Stimulated activated naive B cell treated with anti-CD40 and anti-IgM and Interleukin-4, amounts not matched to agents 10 μg/mL and 1 μg/mL and 100 μg/mL, for 72 hours (primary cell): ENCODE results near the gene NRXN3.
"Not testable (repeated sequence)": the region's sequence is repeated elsewhere in the genome, so short reads cannot be mapped to it uniquely, and the experiment has no call there.

ENCODE experiments used
- ATAC-seq, 2 donors: fragments of 150-1000 bp; cut with Tn5 transposase; replicated peaks; 2 replicates each; pipeline ENCODE4 v1.10.0; 2021; ENCODE audit warnings: moderate library complexity in 1 of 2
- DNase-seq: peaks from one replicate; pipeline ENCODE4 v3.0.0; 2021
- H3K27ac Mint-ChIP-seq: one replicate; pipeline ENCODE4 v1.8.0; 2022; ENCODE audit warnings: mild to moderate bottlenecking, mixed read lengths
- H3K27me3 Mint-ChIP-seq, 2 donors: one replicate each; pipeline ENCODE4 v1.8.0; 2022; ENCODE audit warnings: mixed read lengths in 2 of 2
- H3K36me3 Mint-ChIP-seq, 2 donors: one replicate each; pipeline ENCODE4 v1.8.0; 2022; ENCODE audit warnings: mixed read lengths in 2 of 2, mild to moderate bottlenecking in 1 of 2
- H3K4me1 Mint-ChIP-seq, 2 donors: one replicate each; pipeline ENCODE4 v1.8.0; 2022; ENCODE audit warnings: mixed read lengths in 2 of 2, mild to moderate bottlenecking in 1 of 2
- H3K4me3 Mint-ChIP-seq, 2 donors: one replicate each; pipeline ENCODE4 v1.8.0; 2022; ENCODE audit warnings: mild to moderate bottlenecking in 2 of 2, mixed read lengths in 2 of 2, moderate library complexity in 1 of 2
- H3K9me3 Mint-ChIP-seq, 2 donors: one replicate each; pipeline ENCODE4 v1.8.0; 2022; ENCODE audit warnings: mixed read lengths in 2 of 2, mild to moderate bottlenecking in 1 of 2

Gene NRXN3

GRCh38 chr14:78401866-78402265 lies 231.7 kb downstream of the NRXN3 start:
- Mint-ChIP-seq H3K4me3 (no peak overlapping the region), H3K27me3 (peaks cover 11 to 22% of the 10 kb centered on the region in 2 donors), H3K9me3 (no peaks in the 10 kb centered on the region), H3K27ac (no peak overlapping the region), H3K4me1 (peaks cover 0 to 8% of the 10 kb centered on the region in 2 donors), H3K36me3 (no peaks in the 10 kb centered on the region)
- ATAC-seq = no peak
- no peak for DNase-seq

- Mint-ChIP-seq H3K4me1 (peaks cover 0 to 8% of the 10 kb centered on the region in 2 donors), H3K27me3 (peaks cover 13 to 17% of the 10 kb centered on the region in 2 donors), H3K36me3 (no peaks in the 10 kb centered on the region), H3K9me3 (peaks cover 0 to 2% of the 10 kb centered on the region in 2 donors), H3K4me3 (no peak overlapping the region), H3K27ac (no peak overlapping the region)
- ATAC-seq (peak; percentile 50 to 87), DNase-seq (no peak)
These were observed 233.2 kb downstream of the NRXN3 start for GRCh38 chr14:78403278-78403815.

- Mint-ChIP-seq H3K9me3 (peaks cover 0 to 2% of the 10 kb centered on the region in 2 donors), H3K4me3 (no peak overlapping the region), H3K36me3 (no peaks in the 10 kb centered on the region), H3K27me3 (peaks cover 12 to 13% of the 10 kb centered on the region in 2 donors), H3K27ac (no peak overlapping the region), H3K4me1 (peaks cover 0 to 8% of the 10 kb centered on the region in 2 donors)
- DNase-seq (no peak), ATAC-seq (peak in 1 of 2 donors; percentile 43)
These were observed 235.1 kb downstream of the NRXN3 start for GRCh38 chr14:78405079-78405856.

- peaks cover 0 to 3% of the 10 kb centered on the region in 2 donors for H3K27me3 Mint-ChIP-seq
- no peak overlapping the region for H3K4me3 Mint-ChIP-seq
- DNase-seq = no peak
These were observed 242.3 kb downstream of the NRXN3 start for GRCh38 chr14:78412475-78412874.

GRCh38 chr14:78414172-78414571 lies 244.0 kb downstream of the NRXN3 start:
- H3K9me3 Mint-ChIP-seq = peaks cover 2 to 3% of the 10 kb centered on the region in 2 donors
- no peak for ATAC-seq

More at GRCh38 chr14:78412475-78412874, 242.3 kb downstream of the NRXN3 start:
- H3K9me3 Mint-ChIP-seq = peaks cover 3 to 4% of the 10 kb centered on the region in 2 donors
- H3K4me1 Mint-ChIP-seq = no peaks in the 10 kb centered on the region
- no peaks in the 10 kb centered on the region for H3K36me3 Mint-ChIP-seq
- no peak overlapping the region for H3K27ac Mint-ChIP-seq
- ATAC-seq = no peak

GRCh38 chr14:78417532-78417931 lies 247.4 kb downstream of the NRXN3 start:
- no peaks in the 10 kb centered on the region for H3K27me3 Mint-ChIP-seq
- ATAC-seq = no peak
- H3K36me3 Mint-ChIP-seq = no peaks in the 10 kb centered on the region
- peaks cover 2 to 3% of the 10 kb centered on the region in 2 donors for H3K9me3 Mint-ChIP-seq
- no peak overlapping the region for H3K27ac Mint-ChIP-seq
- no peak overlapping the region for H3K4me3 Mint-ChIP-seq
- H3K4me1 Mint-ChIP-seq = no peaks in the 10 kb centered on the region
- DNase-seq = no peak

More at GRCh38 chr14:78414172-78414571, 244.0 kb downstream of the NRXN3 start:
- H3K4me1 Mint-ChIP-seq = no peaks in the 10 kb centered on the region
- H3K27me3 Mint-ChIP-seq = no peaks in the 10 kb centered on the region
- H3K27ac Mint-ChIP-seq = no peak overlapping the region
- no peaks in the 10 kb centered on the region for H3K36me3 Mint-ChIP-seq
- no peak overlapping the region for H3K4me3 Mint-ChIP-seq
- no peak for DNase-seq

GRCh38 chr14:78424311-78424710 lies 254.1 kb downstream of the NRXN3 start:
- ATAC-seq = no peak
- Mint-ChIP-seq H3K27me3 (peaks cover 0 to 5% of the 10 kb centered on the region in 2 donors), H3K27ac (no peak overlapping the region), H3K36me3 (no peaks in the 10 kb centered on the region), H3K4me1 (no peaks in the 10 kb centered on the region), H3K4me3 (no peak overlapping the region), H3K9me3 (no peaks in the 10 kb centered on the region)
- no peak for DNase-seq

- Mint-ChIP-seq H3K27me3 (peaks cover 0 to 5% of the 10 kb centered on the region in 2 donors), H3K9me3 (no peaks in the 10 kb centered on the region), H3K4me3 (no peak overlapping the region), H3K27ac (no peak overlapping the region), H3K36me3 (no peaks in the 10 kb centered on the region), H3K4me1 (no peaks in the 10 kb centered on the region)
- ATAC-seq = no peak
- no peak for DNase-seq
These were observed 255.2 kb downstream of the NRXN3 start for GRCh38 chr14:78425330-78425729.

- ATAC-seq = no peak
- H3K27me3 Mint-ChIP-seq = peaks cover 0 to 5% of the 10 kb centered on the region in 2 donors
- no peak overlapping the region for H3K4me3 Mint-ChIP-seq
- no peaks in the 10 kb centered on the region for H3K36me3 Mint-ChIP-seq
- H3K9me3 Mint-ChIP-seq = no peaks in the 10 kb centered on the region
- no peak overlapping the region for H3K27ac Mint-ChIP-seq
- H3K4me1 Mint-ChIP-seq = no peaks in the 10 kb centered on the region
- no peak for DNase-seq
These were observed 255.6 kb downstream of the NRXN3 start for GRCh38 chr14:78425782-78426181.

GRCh38 chr14:78432046-78432445 lies 261.9 kb downstream of the NRXN3 start:
- no peak overlapping the region for H3K4me3 Mint-ChIP-seq
- H3K36me3 Mint-ChIP-seq = no peaks in the 10 kb centered on the region
- DNase-seq (no peak), ATAC-seq (no peak)
- no peaks in the 10 kb centered on the region for H3K9me3 Mint-ChIP-seq
- H3K4me1 Mint-ChIP-seq = no peaks in the 10 kb centered on the region
- no peaks in the 10 kb centered on the region for H3K27me3 Mint-ChIP-seq
- H3K27ac Mint-ChIP-seq = no peak overlapping the region

- H3K27me3 Mint-ChIP-seq, H3K4me3 Mint-ChIP-seq, H3K4me1 Mint-ChIP-seq, H3K27ac Mint-ChIP-seq, ATAC-seq, DNase-seq, H3K9me3 Mint-ChIP-seq, H3K36me3 Mint-ChIP-seq: not testable (repeated sequence)
These were observed 267.3 kb downstream of the NRXN3 start for GRCh38 chr14:78437448-78437847.

GRCh38 chr14:78440356-78440894 lies 270.3 kb downstream of the NRXN3 start:
- ATAC-seq = no peak
- no peaks in the 10 kb centered on the region for H3K36me3 Mint-ChIP-seq
- H3K4me1 Mint-ChIP-seq = no peaks in the 10 kb centered on the region
- H3K9me3 Mint-ChIP-seq = peaks cover 0 to 4% of the 10 kb centered on the region in 2 donors
- no peak overlapping the region for H3K27ac Mint-ChIP-seq
- H3K4me3 Mint-ChIP-seq = no peak overlapping the region
- H3K27me3 Mint-ChIP-seq = no peaks in the 10 kb centered on the region
- DNase-seq = no peak

- no peak overlapping the region for H3K4me3 Mint-ChIP-seq
- no peaks in the 10 kb centered on the region for H3K36me3 Mint-ChIP-seq
- DNase-seq (no peak), ATAC-seq (peak; percentile 43 to 59)
- H3K4me1 Mint-ChIP-seq = no peaks in the 10 kb centered on the region
- H3K9me3 Mint-ChIP-seq = peaks cover 0 to 4% of the 10 kb centered on the region in 2 donors
- H3K27ac Mint-ChIP-seq = no peak overlapping the region
- peaks cover 0 to 3% of the 10 kb centered on the region in 2 donors for H3K27me3 Mint-ChIP-seq
These were observed 273.7 kb downstream of the NRXN3 start for GRCh38 chr14:78443834-78444233.

- H3K4me3 Mint-ChIP-seq = no peak overlapping the region
- no peaks in the 10 kb centered on the region for H3K36me3 Mint-ChIP-seq
- ATAC-seq (no peak), DNase-seq (no peak)
- H3K9me3 Mint-ChIP-seq = peaks cover 0 to 4% of the 10 kb centered on the region in 2 donors
- peaks cover 0 to 3% of the 10 kb centered on the region in 2 donors for H3K27me3 Mint-ChIP-seq
- no peaks in the 10 kb centered on the region for H3K4me1 Mint-ChIP-seq
- no peak overlapping the region for H3K27ac Mint-ChIP-seq
These were observed 275.1 kb downstream of the NRXN3 start for GRCh38 chr14:78445275-78445674.

- no peak overlapping the region for H3K27ac Mint-ChIP-seq
- no peaks in the 10 kb centered on the region for H3K4me1 Mint-ChIP-seq
- no peak overlapping the region for H3K4me3 Mint-ChIP-seq
- no peaks in the 10 kb centered on the region for H3K36me3 Mint-ChIP-seq
- H3K27me3 Mint-ChIP-seq = peaks cover 0 to 3% of the 10 kb centered on the region in 2 donors
- no peak for DNase-seq
- ATAC-seq = no peak
- H3K9me3 Mint-ChIP-seq = peaks cover 0 to 4% of the 10 kb centered on the region in 2 donors
These were observed 276.6 kb downstream of the NRXN3 start for GRCh38 chr14:78446807-78447206.
